Endothelial cell of coronary artery (primary cell): ENCODE data around the gene ANO3. TPM values are rescaled to one million over a fixed set of nuclear protein-coding genes. Genes with fewer than 3 reads are reported as not detected.

Experiments
- total RNA-seq: library from RNA; depleted of rRNA; stranded (reverse); fragments of >200 nt; gene quantifications from 2 replicates; pipeline ENCODE4 v1.2.3, GENCODE V29; 2014

ANO3 gene
- under 0.01 TPM in 1 of 2 replicates, not detected in the other for total RNA-seq

GRCh38 chr11:26331911-26332571, at the start of gene ANO3:
Gene ANO3, plus strand, starts transcription at chr11:26332130. Its CDS starts 146 bp downstream, at chr11:26332276.

GRCh38 chr11:26571861-26572654, 240.1 kb downstream of the ANO3 start, which contains the start of gene MUC15:
Gene MUC15, minus strand, starts transcription at chr11:26572263. Its CDS starts 5,169 bp downstream, at chr11:26567094.

Other genes with a start within 250 kb of the ANO3 start
- gene MUC15, start 240.1 kb downstream of the ANO3 start, total RNA-seq, result not detected in 2 replicates